HG02852 (cell line): ENCODE measurements around the gene CCL23.
"Not testable (repeated sequence)": the region's sequence is repeated elsewhere in the genome, so short reads cannot be mapped to it uniquely, and the experiment has no call there.

Experiments used
- ATAC-seq: cut with Tn5 transposase; IDR thresholded peaks from one replicate; pipeline ENCODE4 v1.9.1; 2021; ENCODE audit warnings: mild to moderate bottlenecking, moderate library complexity; ENCODE audit not compliant: unreplicated experiment

Gene CCL23, protein sequence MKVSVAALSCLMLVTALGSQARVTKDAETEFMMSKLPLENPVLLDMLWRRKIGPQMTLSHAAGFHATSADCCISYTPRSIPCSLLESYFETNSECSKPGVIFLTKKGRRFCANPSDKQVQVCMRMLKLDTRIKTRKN

DNA sequence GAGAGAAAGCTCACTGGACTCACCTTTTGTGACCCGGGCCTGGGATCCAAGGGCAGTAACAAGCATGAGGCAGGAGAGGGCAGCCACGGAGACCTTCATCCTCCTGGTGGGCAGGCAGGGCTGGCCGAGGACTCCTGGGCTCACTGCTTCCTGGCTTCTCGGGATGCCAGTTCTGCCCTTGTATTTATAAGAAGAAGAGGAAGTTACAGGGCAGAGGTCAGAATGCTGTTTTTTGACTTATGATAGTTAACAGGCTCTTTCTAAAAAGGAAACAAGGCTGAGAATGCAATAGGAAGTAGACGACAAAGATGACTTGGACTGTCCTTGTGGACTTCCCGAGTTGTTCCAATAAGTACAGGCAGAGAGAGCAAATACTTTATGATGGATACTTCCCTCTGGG, at the start of gene CCL23:
CCL23 (minus strand) TSS at position 174 of the 400 bp plus-strand sequence; CDS start at position 99, 75 bp downstream.
- ATAC-seq: no peak

DNA sequence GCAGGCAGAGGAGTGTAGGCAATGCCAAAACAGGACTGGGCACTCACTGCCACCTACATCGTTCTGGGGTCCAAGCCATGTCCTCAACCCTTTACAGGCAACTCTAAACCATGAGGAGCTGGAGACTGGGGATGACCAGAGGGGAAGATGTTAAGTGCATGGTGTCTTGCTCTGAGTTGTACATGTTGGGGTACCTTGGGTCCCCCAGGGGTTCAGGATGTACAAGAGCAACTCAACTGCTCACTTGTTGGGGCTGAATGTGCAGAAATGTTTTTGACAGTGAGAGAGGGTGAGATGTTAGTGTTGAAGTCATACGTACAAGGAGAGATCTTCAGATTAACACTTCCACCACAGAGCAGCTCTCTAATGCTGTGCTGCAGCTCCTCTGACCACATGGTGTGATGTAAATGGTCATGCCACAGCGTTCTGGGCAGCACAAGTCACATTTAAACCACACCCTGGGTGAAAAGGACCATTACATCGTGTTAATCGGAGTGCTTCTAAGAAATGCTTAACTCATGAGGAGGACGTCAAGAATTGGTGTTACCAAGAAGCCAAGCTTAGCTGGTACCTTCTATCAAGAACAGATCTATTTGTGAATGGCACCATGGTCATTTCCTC, 48.7 kb upstream of the CCL23 start:
- no peak for ATAC-seq

DNA sequence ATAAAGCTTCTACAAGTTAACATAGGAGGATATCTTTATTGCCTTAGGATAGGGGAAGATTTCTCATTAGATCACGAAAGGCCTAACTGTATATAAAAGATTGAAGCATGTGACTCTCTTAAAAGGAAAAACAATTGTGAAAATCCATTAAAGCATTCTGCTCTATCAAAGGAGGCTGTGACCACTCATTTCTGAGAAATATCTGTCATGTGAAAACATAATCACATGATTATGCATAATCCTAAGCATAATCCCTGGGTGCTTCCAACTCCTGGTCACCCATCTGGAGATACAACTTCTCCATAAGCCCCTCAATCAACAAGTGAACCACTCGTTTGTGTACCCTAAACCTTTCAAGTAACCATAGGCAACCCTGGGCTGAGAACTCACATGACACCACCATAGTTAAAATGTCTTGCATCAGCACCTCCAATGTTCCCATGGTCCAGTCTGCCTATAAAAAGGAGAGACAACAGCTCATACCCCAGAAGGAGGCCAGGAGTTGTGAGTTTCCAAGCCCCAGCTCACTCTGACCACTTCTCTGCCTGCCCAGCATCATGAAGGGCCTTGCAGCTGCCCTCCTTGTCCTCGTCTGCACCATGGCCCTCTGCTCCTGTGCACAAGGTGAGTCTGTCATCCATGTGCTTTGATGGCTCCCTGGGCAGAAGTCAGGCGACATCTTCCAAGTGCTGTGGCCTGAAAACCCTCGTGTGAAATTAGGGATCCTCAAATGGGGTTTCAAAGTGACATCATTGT, 46.2 kb upstream of the CCL23 start, which contains the start of gene CCL18:
CCL18 (plus strand) TSS at position 487 of the 756 bp plus-strand sequence; CDS start at position 558, 71 bp downstream.
- no peak for ATAC-seq

DNA sequence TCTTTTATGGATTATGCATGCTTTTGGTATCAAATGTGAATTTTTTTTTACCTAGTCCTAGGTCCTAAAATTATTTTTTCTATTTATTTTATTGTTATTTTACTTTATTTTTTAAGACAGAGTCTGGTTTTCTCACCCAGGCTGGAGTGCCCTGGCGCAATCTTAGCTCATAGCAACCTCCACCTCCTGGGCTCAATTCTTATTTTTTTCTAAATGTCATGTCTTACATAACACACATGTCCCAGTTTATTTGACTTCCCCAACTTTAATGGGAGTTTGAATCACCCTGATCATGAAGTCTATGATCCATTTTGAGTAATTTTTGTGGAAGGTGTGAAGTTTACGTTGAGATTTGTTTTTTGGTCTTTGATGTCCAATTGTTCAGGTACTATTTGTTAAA, 43.0 kb upstream of the CCL23 start:
- no peak for ATAC-seq

DNA sequence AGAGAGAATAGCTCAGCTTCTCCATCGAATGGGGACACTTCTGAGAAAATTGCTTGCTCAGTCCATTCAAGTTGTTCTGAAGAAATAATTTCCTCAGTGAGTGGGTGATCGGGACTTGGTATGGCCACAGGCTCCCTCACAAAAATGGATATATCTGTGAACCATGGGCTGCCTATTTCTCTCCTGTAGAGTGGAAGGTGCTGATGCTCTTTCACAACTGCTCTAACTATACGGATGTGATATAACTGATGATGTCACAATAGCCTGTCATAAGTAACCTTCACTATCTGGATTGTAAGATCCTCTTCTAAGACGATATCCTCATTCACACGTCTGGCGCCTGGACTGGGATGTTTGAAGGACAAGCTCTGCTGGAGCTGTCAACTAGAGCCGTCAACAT, 41.6 kb upstream of the CCL23 start:
- ATAC-seq: no peak

DNA sequence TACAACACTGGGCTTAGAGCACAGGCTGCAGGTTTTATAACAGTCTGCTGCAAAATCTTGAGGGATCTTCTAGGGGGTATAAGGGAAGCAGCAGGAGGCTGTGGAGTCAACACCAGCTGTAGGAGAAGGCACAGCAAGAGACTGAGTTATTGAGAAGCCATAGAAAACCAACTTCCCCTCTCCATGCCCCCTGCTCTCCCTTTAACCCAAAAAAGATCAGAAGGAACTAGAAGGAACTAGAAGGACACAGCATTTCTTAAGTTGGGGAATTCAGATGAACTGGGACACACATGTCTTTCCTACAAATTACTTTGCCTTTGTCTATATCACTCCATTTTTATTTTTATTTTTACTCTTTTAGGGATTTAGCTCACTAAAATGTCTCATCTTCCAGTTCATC, 40.1 kb upstream of the CCL23 start:
- no peak for ATAC-seq

DNA sequence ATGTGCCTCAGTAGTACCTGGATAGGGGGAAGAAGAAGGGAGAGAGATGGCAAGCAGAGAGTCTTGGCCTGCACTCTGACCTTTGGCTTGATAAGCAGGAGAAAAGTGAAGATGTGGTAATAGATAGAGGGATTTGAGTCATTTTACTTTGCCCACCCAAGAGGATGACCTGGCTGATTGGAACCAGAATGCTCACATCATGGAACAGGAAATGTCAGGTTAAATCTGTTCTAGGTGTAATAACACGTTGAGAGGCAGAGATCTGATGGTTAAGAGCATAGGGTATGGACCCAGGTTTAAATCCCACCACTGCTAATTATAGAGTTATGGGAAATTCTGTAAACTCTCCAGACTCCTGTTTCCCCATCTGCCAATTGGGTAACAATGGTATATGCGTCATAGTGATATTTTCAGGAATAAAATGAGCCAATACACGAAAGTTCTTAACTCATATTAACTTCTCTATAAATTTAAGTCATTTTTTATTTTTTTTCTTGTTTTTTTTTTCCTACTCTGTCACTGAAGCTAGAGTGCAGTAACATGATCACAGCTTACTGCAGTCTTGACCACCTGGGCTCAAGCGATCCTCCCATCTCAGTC, 38.2 kb upstream of the CCL23 start:
- no peak for ATAC-seq

DNA sequence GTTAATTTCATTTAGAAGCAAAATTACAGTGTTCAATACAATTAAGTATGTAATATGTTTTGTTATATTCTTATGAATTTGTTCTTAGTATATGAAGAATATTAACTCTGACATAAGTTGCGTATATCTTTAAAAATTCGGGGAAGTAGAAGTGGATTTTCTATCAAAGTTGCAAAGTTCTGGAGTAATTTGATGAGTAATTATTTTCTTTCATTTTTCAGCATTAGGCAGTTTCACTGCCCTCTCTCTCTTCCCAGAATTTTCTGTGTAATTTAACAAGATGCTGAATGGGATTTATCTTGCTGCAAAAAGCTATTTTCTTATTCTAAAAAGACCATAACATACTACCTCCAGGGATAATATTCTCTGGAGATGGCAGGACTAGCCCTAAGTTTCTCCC, 37.4 kb upstream of the CCL23 start:
- ATAC-seq: no peak

DNA sequence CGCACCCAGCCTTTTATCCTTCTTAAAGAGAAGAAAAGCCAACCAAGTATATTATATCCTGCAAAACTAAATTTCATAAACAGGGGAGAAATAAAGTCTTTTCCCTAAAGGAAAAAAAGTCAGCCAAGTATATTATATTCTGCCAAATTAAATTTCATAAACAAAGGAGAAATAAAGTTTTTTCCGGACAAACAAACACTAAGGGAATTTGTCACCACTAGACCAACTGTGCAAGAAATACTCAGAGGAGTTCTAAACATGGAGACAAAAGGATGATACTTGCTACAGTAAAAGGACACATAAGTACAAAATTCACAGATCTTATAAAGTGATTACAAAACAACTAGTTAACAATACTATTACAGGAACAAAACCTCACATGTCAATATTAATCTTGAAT, 31.9 kb upstream of the CCL23 start:
- no peak for ATAC-seq

DNA sequence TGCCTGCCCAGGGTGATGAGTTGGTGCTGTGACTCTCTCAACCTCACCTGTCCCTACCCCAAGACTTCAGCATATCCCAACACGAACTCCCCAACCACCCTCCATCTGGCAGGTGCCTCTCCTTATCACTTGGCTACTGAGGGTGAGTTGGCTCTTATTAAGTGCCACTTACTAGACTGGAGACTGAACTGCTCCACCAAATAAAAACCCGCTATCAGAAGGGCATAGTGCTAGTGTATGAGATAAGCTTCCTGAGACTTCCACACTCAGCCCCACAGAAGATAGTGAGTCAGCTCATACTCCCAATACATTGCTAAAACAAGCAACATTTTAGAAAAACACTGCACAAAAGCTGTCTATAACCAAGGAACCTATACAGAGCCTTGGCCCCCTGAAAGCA, 30.3 kb upstream of the CCL23 start:
- ATAC-seq: no peak

DNA sequence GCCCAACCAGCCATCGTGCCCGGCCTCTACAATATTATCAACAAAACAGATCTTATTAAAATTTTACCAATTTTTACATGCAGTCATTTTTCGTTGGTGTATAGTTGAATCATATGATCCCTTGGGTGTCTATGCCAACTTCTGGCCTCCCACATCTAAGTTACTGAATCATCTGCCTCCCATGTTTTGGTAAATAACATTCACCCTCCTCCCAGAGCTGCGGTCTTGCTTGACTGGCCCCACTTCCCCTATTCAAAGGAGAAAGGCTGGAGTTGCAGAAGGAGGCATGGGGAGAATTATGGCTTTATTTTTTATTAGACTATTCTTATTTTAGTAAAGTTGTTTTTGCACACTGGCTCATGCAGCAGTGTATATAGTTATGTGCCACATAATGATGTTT, 18.5 kb upstream of the CCL23 start:
- no peak for ATAC-seq

DNA sequence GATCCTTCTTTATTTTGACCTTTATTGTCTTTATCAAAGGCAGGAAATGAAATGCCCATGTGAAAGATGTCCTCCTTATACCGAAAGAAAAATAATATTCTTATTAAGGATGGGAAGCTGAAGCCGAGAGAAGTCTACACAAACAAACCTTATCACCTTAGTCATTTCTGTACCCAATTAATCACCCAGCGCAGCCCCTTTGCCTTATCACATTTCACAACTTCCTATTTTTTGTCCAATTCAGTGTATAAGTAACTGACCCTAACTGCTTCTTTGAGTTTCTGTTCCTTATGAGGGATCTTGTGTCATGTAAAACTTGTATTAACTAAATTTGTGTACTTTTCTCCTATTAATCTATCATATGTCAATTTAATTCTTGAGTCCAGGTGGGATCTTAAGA, 16.4 kb upstream of the CCL23 start:
- no peak for ATAC-seq

DNA sequence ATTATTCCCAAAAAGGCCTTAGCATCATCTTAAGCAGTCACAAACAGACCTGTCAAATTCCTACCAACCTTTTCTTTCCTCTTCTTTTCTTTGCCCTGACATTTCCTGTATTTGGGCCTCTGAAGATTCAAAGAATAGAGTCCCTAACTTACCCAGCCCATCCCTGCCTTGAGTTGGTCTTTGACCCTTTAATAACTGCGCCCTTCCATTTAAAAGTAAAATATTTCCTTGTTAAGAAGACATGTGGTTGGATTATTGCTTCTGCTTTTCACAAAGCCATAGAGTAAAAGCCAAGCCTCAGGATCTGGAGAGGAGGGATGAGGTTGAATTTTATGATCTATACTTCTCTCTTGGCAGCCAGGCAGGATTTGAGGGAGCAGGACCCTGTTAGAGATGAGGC, 13.2 kb upstream of the CCL23 start:
- no peak for ATAC-seq

DNA sequence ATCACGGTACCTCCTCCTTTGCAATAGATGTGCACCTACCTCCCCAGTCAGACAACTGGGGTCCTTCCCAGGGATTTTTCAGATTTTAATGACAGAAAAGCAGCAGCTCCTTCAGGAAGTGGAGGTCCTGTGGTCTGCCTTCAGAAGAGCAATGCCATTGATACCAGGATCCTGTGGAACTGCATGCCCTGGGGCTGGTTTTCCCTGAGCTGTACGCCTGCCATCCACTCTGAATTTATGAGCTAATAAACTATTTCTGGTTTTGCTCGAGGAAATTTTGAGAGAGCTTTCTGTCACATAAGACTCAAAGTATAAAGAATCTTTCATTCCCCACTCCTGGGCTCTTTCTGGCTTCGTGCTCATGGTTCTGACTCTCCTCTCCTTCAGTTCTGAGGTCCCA, 10.0 kb upstream of the CCL23 start:
- ATAC-seq: no peak

DNA sequence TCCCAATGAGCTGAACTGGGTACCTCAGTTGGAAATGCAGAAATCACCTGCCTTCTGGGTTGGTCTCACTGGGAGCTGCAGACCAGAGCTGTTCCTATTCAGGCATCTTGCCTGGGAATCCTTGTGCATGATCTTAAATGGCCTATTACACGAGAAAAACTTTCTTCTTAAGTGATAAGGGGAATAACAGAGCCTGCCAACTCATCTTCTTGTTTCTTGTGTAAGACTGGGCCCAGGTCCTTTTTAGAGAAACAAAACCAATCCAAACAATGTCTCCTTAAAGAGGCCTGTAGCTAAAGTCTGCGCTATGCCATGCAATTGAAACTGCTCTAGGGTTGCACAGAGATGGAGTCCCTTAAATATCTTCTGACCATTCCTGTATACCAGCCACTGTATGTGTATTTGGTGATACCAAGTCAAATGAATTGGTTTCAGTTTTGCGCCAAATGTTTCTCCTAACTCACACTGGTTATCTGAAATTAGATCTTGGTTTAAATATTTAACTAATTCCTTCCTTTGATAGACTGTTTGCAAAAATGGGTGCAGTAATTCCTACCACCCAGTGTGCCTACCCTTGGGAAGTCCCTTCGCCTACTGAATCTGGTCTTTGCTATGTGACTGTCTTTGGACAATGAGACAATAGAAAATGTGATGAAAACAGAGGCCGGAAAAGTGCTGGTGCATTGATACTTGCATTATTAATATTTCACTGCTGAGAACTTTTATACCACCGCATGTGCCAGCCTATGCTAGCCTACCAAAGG, 6.5 kb upstream of the CCL23 start:
- no peak for ATAC-seq

DNA sequence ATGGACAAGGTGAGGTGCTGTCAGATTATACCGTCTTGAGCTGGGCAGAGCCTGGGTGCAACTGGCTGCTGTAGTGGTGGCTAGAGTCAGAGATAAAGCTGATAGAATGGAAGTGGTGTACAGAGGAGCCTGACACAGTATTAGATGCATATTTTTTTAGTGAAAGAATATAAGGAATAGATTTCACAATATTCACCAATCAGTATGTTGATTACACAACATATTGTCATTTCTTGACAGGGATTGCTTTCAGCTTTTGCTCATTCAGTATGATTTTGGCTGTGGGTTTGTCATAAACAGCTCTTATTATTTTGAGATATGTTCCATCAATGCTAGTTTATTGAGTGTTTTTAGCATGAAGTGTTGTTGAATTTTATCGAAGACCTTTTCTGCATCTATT, 1.7 kb upstream of the CCL23 start:
- ATAC-seq: no peak

DNA sequence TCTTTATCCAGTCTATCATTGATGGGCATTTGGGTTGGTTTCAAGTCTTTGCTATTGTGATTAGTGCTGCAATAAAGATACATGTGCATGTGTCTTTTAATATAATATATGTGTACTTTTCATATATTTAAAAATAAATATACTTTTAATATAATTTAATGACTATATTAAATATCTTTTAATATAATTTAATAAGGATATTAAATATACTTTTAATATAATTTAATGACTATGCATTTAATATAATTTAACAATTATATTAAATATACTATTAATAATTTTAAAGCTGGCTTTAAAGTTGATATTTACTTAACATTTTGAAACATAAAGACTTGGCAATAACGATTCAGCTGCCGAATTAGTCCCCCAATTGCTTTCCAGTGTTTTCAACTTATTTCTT, 1.2 kb downstream of the CCL23 start:
- ATAC-seq: no peak

DNA sequence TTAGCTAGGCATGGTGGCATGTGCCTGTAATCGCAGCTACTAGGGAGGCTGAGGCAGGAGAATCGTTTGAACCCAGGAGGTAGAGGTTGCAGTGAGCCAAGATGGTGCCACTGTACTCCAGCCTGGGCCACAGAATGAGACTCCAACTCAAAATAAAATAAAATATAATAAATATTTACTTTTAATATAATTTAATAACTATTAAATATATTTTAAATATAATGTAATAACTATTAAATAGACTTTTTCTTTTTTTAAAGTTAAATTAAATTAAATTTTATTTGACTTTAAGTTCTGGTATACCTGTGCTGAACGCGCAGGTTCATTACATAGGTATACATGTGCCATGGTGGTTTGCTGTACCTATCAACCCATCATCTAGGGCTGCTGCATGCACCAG, 1.9 kb downstream of the CCL23 start:
- not testable (repeated sequence) for ATAC-seq

DNA sequence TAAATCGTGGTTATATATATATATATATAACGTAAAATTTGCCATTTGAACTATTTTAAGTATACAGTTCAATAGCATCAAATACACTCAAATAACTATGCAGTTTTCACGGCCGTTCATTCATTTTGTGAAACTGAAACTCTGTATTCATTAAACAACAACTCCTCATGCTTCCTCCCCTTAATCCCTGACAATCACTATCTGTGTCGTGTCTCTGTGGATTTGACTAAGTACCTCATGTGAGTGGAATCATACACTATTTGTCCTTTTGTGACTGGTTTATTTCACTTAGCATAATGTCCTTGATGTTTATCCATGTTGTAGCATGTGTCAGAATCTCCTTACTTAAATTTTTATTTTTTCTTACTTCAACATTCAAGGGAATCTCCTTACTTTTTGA, 2.8 kb downstream of the CCL23 start:
- ATAC-seq: no peak

DNA sequence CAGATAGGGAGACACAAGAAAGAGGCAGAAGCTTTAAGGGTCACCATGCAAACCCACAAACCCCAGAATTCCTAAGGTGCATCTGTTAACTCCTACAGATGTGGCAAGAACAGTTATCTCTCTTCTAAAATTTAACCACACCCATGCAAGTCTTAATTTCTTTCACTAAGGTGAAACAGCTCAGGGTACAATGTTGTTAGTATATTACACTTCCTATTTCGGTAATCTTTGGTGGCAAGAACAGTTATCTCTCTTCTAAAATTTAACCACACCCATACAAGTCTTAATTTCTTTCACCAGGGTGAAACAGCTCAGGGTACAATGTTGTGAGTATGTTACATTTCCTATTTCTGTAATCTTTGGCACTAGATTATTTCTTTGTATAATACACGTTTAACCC, 6.6 kb downstream of the CCL23 start:
- no peak for ATAC-seq

DNA sequence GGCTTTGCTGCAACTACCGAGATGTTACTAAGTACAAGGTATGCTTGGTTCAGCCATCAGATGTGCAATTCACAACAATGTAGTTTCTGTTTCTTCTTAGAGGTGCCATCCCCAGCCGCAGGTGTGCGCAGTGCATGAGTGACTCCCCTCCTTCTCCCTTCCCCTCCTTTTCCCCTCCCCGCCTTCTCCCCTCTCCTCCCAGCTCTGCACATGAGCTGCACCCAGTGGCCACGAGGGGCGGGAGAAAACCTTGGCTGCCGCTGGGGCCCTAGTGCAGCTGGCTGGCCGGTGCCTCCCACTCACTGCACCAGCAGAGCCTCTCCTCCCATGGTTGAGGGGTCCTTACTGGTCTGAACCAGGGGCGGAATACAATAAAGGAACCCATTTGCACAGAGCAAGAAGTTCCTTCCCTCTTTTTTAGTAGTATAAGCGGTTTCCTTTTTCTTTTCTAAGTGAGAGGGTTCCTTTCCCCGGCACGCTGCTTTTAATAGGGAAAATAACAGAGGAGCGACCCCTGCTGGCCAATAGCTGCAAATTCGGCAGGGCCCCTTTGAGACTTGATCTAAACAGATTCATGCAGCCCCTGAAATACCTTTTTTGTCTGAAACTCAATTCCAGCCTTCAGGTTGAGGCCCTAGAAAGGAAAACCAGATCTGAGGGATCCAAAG, 8.6 kb downstream of the CCL23 start:
- no peak for ATAC-seq
